ENCODE data around the gene RNF150.
"Not testable (repeated sequence)": the region's sequence is repeated elsewhere in the genome, so short reads cannot be mapped to it uniquely, and the experiment has no call there.

Gene RNF150

GRCh38 chr4:140837736-140838135 is 295.5 kb downstream of the RNF150 start:
- TF ChIP-seq CTCF (IDR thresholded peaks at IDR 0.05; ENCODE audit: low read depth, low read length, missing control alignments) = no peak

DNA sequence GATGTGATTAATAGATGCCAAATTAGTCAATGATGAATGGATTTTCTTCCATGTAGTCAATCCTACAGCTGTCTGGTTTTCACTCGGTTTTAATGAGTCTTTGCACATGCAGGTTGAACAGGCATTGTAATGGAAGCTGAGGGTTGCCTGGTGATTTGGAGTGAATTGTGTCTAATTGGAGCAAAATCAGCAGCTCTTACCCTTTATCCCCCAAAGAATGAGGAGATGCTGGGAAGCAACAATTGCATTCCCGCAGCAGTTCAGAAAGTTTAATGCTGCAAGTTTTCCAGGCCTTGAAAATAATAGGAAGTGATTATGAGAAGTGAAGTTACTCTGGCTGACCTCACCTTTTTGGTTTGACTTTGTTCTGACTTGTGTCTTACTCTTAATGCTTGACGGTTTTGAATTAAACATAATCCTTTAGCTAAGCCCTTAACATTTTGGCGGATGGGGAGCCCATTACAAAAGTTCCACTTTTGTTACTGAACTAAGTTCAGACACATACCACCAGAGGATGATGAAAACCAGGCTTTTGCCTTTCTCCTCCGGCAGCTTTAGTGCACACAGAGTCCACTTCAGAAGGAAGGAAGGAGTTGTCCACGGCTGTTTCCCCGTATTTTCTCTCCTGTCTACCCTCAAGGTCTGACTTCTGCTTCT is 298.3 kb downstream of the RNF150 start:
- Histone ChIP-seq H3K4me3 (ENCODE audit: low read depth, low read length) (no peak overlapping the region), H3K27ac (no peak overlapping the region), H3K27me3 (replicated peaks) (no peaks in the 10 kb centered on the region), H3K36me3 (replicated peaks) (no peaks in the 10 kb centered on the region)
- in situ Hi-C loops (cut with HindIII; ENCODE audit: low pct_ligation_motif_present, low sequenced_read_pairs) = no loop called here
- DNase-seq = no peak
- no peak for TF ChIP-seq CTCF (IDR thresholded peaks at IDR 0.05; ENCODE audit: low read depth, low read length, missing control alignments)

More at GRCh38 chr4:140837736-140838135, 295.5 kb downstream of the RNF150 start:
- Histone ChIP-seq H3K4me3 (ENCODE audit: low read depth, low read length) (no peak overlapping the region), H3K36me3 (replicated peaks) (no peaks in the 10 kb centered on the region), H3K27ac (no peak overlapping the region), H3K27me3 (replicated peaks) (no peaks in the 10 kb centered on the region)
- no peak for DNase-seq
- in situ Hi-C loops (cut with HindIII; ENCODE audit: low pct_ligation_motif_present, low sequenced_read_pairs) = no loop called here

- Histone ChIP-seq H3K27me3 (replicated peaks) (no peaks in the 10 kb centered on the region), H3K27ac (no peak overlapping the region), H3K36me3 (replicated peaks) (no peaks in the 10 kb centered on the region), H3K4me3 (ENCODE audit: low read depth, low read length) (no peak overlapping the region)
- no peak for TF ChIP-seq CTCF (IDR thresholded peaks at IDR 0.05; ENCODE audit: low read depth, low read length, missing control alignments)
- no peak for DNase-seq
- in situ Hi-C loops (cut with HindIII; ENCODE audit: low pct_ligation_motif_present, low sequenced_read_pairs) = no loop called here
Measured at GRCh38 chr4:140833280-140833679, 300.0 kb downstream of the RNF150 start.

DNA sequence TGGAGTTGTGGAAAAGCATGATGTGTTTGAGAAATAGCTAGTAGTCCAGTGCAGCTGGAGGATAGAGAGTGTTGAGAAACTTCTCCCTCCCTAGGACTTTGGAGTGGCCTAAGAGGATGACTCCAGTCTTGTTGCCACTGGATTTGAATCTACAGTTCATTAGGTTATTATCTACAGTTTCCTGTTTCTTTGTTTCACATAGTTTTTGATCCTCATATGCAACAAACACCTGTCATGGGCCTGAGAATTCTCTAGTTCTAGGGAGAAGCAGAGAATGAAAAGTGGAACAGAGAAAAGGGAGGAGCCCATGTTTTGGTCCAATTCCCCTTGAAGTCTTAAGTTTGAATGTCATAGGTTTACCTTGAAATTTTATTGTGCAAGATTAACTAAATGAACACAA is 303.4 kb downstream of the RNF150 start:
- Histone ChIP-seq H3K36me3 (replicated peaks) (no peaks in the 10 kb centered on the region), H3K27me3 (replicated peaks) (no peaks in the 10 kb centered on the region), H3K4me3 (ENCODE audit: low read depth, low read length) (no peak overlapping the region), H3K27ac (no peak overlapping the region)
- no peak for DNase-seq
- in situ Hi-C loops (cut with HindIII; ENCODE audit: low pct_ligation_motif_present, low sequenced_read_pairs) = no loop called here
- TF ChIP-seq CTCF (IDR thresholded peaks at IDR 0.05; ENCODE audit: low read depth, low read length, missing control alignments) = no peak

- no peak for DNase-seq
- Histone ChIP-seq H3K36me3 (replicated peaks) (no peaks in the 10 kb centered on the region), H3K27me3 (replicated peaks) (no peaks in the 10 kb centered on the region), H3K27ac (no peak overlapping the region), H3K4me3 (ENCODE audit: low read depth, low read length) (no peak overlapping the region)
- no peak for TF ChIP-seq CTCF (IDR thresholded peaks at IDR 0.05; ENCODE audit: low read depth, low read length, missing control alignments)
- in situ Hi-C loops (cut with HindIII; ENCODE audit: low pct_ligation_motif_present, low sequenced_read_pairs) = no loop called here
Measured at GRCh38 chr4:140826701-140827027, 306.6 kb downstream of the RNF150 start.

DNA sequence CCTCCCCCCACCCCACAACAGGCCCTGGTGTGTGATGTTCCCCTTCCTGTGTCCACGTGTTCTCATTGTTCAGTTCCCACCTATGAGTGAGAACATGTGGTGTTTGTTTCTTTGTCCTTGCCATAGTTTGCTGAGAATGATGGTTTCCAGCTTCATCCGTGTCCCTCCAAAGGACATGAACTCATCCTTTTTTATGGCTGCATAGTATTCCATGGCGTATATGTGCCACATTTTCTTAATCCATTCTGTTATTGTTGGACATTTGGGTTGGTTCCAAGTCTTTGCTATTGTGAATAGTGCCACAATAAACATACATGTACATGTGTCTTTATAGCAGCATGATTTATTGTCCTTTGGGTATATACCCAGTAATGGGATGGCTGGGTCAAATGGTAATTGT is 312.7 kb downstream of the RNF150 start:
- H3K27me3 ChIP-seq (replicated peaks); in situ Hi-C loops (cut with HindIII; ENCODE audit: low pct_ligation_motif_present, low sequenced_read_pairs); H3K27ac ChIP-seq; H3K4me3 ChIP-seq (ENCODE audit: low read depth, low read length); DNase-seq; H3K36me3 ChIP-seq (replicated peaks): not testable (repeated sequence)
